H1 (cell line): ENCODE measurements around the gene CFAP161.

Source experiments
- ASH2L ChIP-seq: fragments of 200-600, 300-600 bp; sonication (generic); IDR thresholded peaks from one replicate; pipeline ENCODE4 v1.7.1; 2017; ENCODE audit warnings: low read length
- CBX5 ChIP-seq: fragments of 300-800, 300-1000 bp; sonication (generic); IDR thresholded peaks from 2 replicates; pipeline ENCODE4 v1.7.1; 2016; ENCODE audit warnings: antibody characterized with exemption, low read length, low read depth
- CEBPB ChIP-seq: IDR thresholded peaks from 2 replicates; pipeline ENCODE4 v1.6.1; 2012; ENCODE audit warnings: low read depth, low read length
- CTCF ChIP-seq, 3 experiments: IDR thresholded peaks; 1 replicate in 2 of 3; 2 replicates in 1 of 3; pipeline versions ENCODE4 v1.5.1 to v1.6.1; 2011; ENCODE audit warnings: low read length in 3 of 3, mild to moderate bottlenecking in 3 of 3, inconsistent platforms in 2 of 3, low read depth in 1 of 3, moderate library complexity in 1 of 3; ENCODE audit not compliant: insufficient read depth in 1 of 3; ENCODE audit errors: control extremely low read depth in 1 of 3
- EGR1 ChIP-seq: IDR thresholded peaks from 2 replicates; pipeline ENCODE4 v1.6.1; 2011; ENCODE audit warnings: low read depth, low read length, borderline replicate concordance
- EZH2 ChIP-seq: fragments of 200-600 bp; sonication (generic); IDR thresholded peaks from 2 replicates; pipeline ENCODE4 v1.7.1; 2012; ENCODE audit warnings: low read depth, mild to moderate bottlenecking, moderate library complexity, low read length, inconsistent platforms; ENCODE audit not compliant: severe bottlenecking
- GTF2F1 ChIP-seq: IDR thresholded peaks from 2 replicates; pipeline ENCODE4 v1.6.1; 2012; ENCODE audit warnings: low read depth, low read length, improper control_type of control experiment, borderline replicate concordance
- JUN ChIP-seq: IDR thresholded peaks from 2 replicates; pipeline ENCODE4 v1.6.1; 2011; ENCODE audit warnings: low read depth, mild to moderate bottlenecking, improper control_type of control experiment, low read length
- NRF1 ChIP-seq: IDR thresholded peaks from 2 replicates; pipeline ENCODE4 v1.6.1; 2011; ENCODE audit warnings: mild to moderate bottlenecking, low read depth, low read length, improper control_type of control experiment
- POLR2A ChIP-seq, 2 experiments: IDR thresholded peaks; 1 replicate in 1 of 2; 2 replicates in 1 of 2; pipeline ENCODE4 v1.6.1; 2011; ENCODE audit warnings: low read depth in 2 of 2, low read length in 2 of 2, mild to moderate bottlenecking in 2 of 2; ENCODE audit errors: control extremely low read depth in 1 of 2
- POLR2AphosphoS5 ChIP-seq: IDR thresholded peaks from 2 replicates; pipeline ENCODE4 v1.6.1; 2011; ENCODE audit warnings: low read depth, low read length
- RAD21 ChIP-seq, 2 experiments: IDR thresholded peaks in 1 of 2; conservative IDR thresholded peaks in 1 of 2; 2 replicates each; pipeline ENCODE4 v1.6.1; 2011; ENCODE audit warnings: low read depth in 2 of 2, low read length in 2 of 2, improper control_type of control experiment in 1 of 2, inconsistent platforms in 1 of 2, mild to moderate bottlenecking in 1 of 2, moderate library complexity in 1 of 2
- USF2 ChIP-seq: IDR thresholded peaks from 2 replicates; pipeline ENCODE4 v1.6.1; 2011; ENCODE audit warnings: low read length, improper control_type of control experiment
- ZNF274 ChIP-seq: IDR thresholded peaks from 2 replicates; pipeline ENCODE4 v1.7.0; 2012; ENCODE audit warnings: low read length, borderline replicate concordance; ENCODE audit errors: extremely low read depth

- TF ChIP-seq CBX5 = no peak
- TF ChIP-seq JUN = no peak
- no peak for TF ChIP-seq ZNF274
- no peak for TF ChIP-seq CTCF (IDR thresholded peaks at IDR 0.05; ENCODE audit: control extremely low read depth in 1 of 3, insufficient read depth in 1 of 3, low read depth in 1 of 3, low read length in 3 of 3)
- TF ChIP-seq EZH2 = no peak
- TF ChIP-seq POLR2A (IDR thresholded peaks at IDR 0.05; ENCODE audit: control extremely low read depth in 1 of 2, low read depth in 2 of 2, low read length in 2 of 2) = no peak
- no peak for TF ChIP-seq RAD21 (IDR thresholded peaks at IDR 0.05 in 1 of 2, conservative IDR thresholded peaks at IDR 0.05 in 1 of 2; ENCODE audit: low read depth in 2 of 2, low read length in 2 of 2)
- TF ChIP-seq NRF1 = no peak
- no peak for TF ChIP-seq USF2
- no peak for TF ChIP-seq EGR1
- TF ChIP-seq ASH2L = no peak
- TF ChIP-seq CEBPB = no peak
- TF ChIP-seq GTF2F1 = no peak
- TF ChIP-seq POLR2AphosphoS5 = no peak
These were observed 36.2 kb upstream of the CFAP161 start for GRCh38 chr15:81097890-81098280.
